IMR-90 (cell line): ENCODE results near the gene NDUFAF4. TPM values are rescaled to one million over a fixed set of nuclear protein-coding genes. Genes with fewer than 3 reads are reported as not detected.

Experiments
- ATAC-seq: fragments of 200-7000 bp; cut with Tn5 transposase; 2 replicates; pipeline ENCODE4 v1.9.1; 2020; ENCODE audit warnings: low read depth, mild to moderate bottlenecking, moderate library complexity
- BruUV-seq: library from RNA; stranded (reverse); fragments of 400-500 nt; replicated peaks from 2 replicates; lab custom pipeline; 2021; lab: Mats Ljungman, UMichigan
- CTCF ChIA-PET: fragments of 300-600 bp; formaldehyde crosslinking; extraction: SDS; loops from one replicate; lab custom pipeline; 2021; ENCODE audit warnings: antibody characterized with exemption; lab: Yijun Ruan, JAX
- POLR2A ChIA-PET: fragments of 300-600 bp; sonication (Branson Sonifier 250); formaldehyde crosslinking; loops from one replicate; lab custom pipeline; 2022; ENCODE audit warnings: antibody characterized with exemption; ENCODE audit not compliant: unreplicated experiment; lab: Charles Lee
- DNase-seq: peaks from one replicate; pipeline ENCODE4 v3.0.0; 2013
- H2AFZ ChIP-seq: replicated peaks from 2 replicates; pipeline ENCODE3; 2013; ENCODE audit warnings: low read length, mild to moderate bottlenecking; ENCODE audit not compliant: poor library complexity
- H2AK5ac ChIP-seq: 2 replicates; pipeline ENCODE4 v1.6.1; 2013; ENCODE audit warnings: low read depth, low read length, inconsistent platforms
- H2AK9ac ChIP-seq: replicated peaks from 2 replicates; pipeline ENCODE3; 2013; ENCODE audit warnings: mild to moderate bottlenecking, low read depth, low read length, moderate library complexity; ENCODE audit not compliant: poor library complexity
- H2BK120ac ChIP-seq: 2 replicates; pipeline ENCODE4 v1.6.1; 2013; ENCODE audit warnings: low read depth, low read length, inconsistent platforms
- H2BK15ac ChIP-seq: 3 replicates; pipeline ENCODE4 v1.6.1; 2013; ENCODE audit warnings: low read depth, low read length, inconsistent platforms
- H2BK20ac ChIP-seq: 2 replicates; pipeline ENCODE4 v1.6.1; 2013; ENCODE audit warnings: low read depth, mild to moderate bottlenecking, inconsistent platforms, low read length, moderate library complexity
- H2BK5ac ChIP-seq: 2 replicates; pipeline ENCODE4 v1.6.1; 2013; ENCODE audit warnings: mild to moderate bottlenecking, low read depth, low read length, inconsistent platforms; ENCODE audit not compliant: poor library complexity, severe bottlenecking
- H3K14ac ChIP-seq: replicated peaks from 2 replicates; pipeline ENCODE4 v1.6.1; 2013; ENCODE audit warnings: low read depth, low read length, inconsistent platforms
- H3K18ac ChIP-seq: 2 replicates; pipeline ENCODE4 v1.6.1; 2013; ENCODE audit warnings: low read depth, low read length, control low read depth
- H3K23ac ChIP-seq: 2 replicates; pipeline ENCODE4 v1.6.1; 2013; ENCODE audit warnings: low read depth, low read length, inconsistent platforms
- H3K27ac ChIP-seq: 2 replicates; pipeline ENCODE4 v1.5.1; 2013; ENCODE audit warnings: mild to moderate bottlenecking, control low read depth, low read length; ENCODE audit not compliant: insufficient read depth
- H3K27me3 ChIP-seq: 2 replicates; pipeline ENCODE4 v1.6.1; 2013; ENCODE audit warnings: low read length; ENCODE audit not compliant: control insufficient read depth, insufficient read depth
- H3K36me3 ChIP-seq: 2 replicates; pipeline ENCODE4 v1.6.1; 2013; ENCODE audit warnings: low read length, mixed read lengths; ENCODE audit not compliant: control insufficient read depth, insufficient read depth
- H3K4ac ChIP-seq: 2 replicates; pipeline ENCODE4 v1.6.1; 2013; ENCODE audit warnings: low read depth, low read length, inconsistent platforms
- H3K4me1 ChIP-seq: 2 replicates; pipeline ENCODE4 v1.6.1; 2013; ENCODE audit warnings: low read length, mixed read lengths; ENCODE audit not compliant: control insufficient read depth, insufficient read depth
- H3K4me2 ChIP-seq: 2 replicates; pipeline ENCODE4 v1.6.1; 2013; ENCODE audit warnings: low read depth, mild to moderate bottlenecking, control low read depth, low read length, moderate library complexity
- H3K4me3 ChIP-seq: 2 replicates; pipeline ENCODE4 v1.5.1; 2013; ENCODE audit warnings: low read depth, mild to moderate bottlenecking, control low read depth, low read length, moderate library complexity; ENCODE audit not compliant: insufficient read depth
- H3K56ac ChIP-seq: 2 replicates; pipeline ENCODE4 v1.6.1; 2013; ENCODE audit warnings: low read length, inconsistent platforms; ENCODE audit not compliant: insufficient read depth; ENCODE audit errors: extremely low read depth
- H3K79me1 ChIP-seq, 2 experiments: 2 replicates each; pipeline ENCODE4 v1.6.1; 2013; ENCODE audit warnings: low read length in 2 of 2, inconsistent platforms in 1 of 2, low read depth in 1 of 2
- H3K9ac ChIP-seq: 2 replicates; pipeline ENCODE4 v1.6.1; 2013; ENCODE audit warnings: low read depth, low read length, control low read depth
- H3K9me1 ChIP-seq: 2 replicates; pipeline ENCODE4 v1.6.1; 2013; ENCODE audit warnings: low read length, inconsistent platforms; ENCODE audit not compliant: insufficient read depth
- H3K9me3 ChIP-seq: 2 replicates; pipeline ENCODE4 v1.6.1; 2013; ENCODE audit warnings: low read length; ENCODE audit not compliant: control insufficient read depth, insufficient read depth
- H4K20me1 ChIP-seq: 2 replicates; pipeline ENCODE4 v1.6.1; 2013; ENCODE audit warnings: low read length, inconsistent platforms; ENCODE audit not compliant: insufficient read depth
- H4K5ac ChIP-seq: 2 replicates; pipeline ENCODE4 v1.6.1; 2013; ENCODE audit warnings: mild to moderate bottlenecking, low read depth, low read length, control low read depth
- H4K8ac ChIP-seq, 2 experiments: 2 replicates each; pipeline ENCODE4 v1.6.1; 2013; ENCODE audit warnings: low read depth in 2 of 2, low read length in 2 of 2, control low read depth in 1 of 2, inconsistent platforms in 1 of 2
- H4K91ac ChIP-seq: 2 replicates; pipeline ENCODE4 v1.6.1; 2013; ENCODE audit warnings: low read depth, low read length, inconsistent platforms; ENCODE audit not compliant: insufficient read depth
- BHLHE40 ChIP-seq: fragments of 150-350 bp; IDR thresholded peaks from 2 replicates; pipeline ENCODE4 v1.6.1; 2016; ENCODE audit warnings: mild to moderate bottlenecking, low read depth, low read length
- CEBPB ChIP-seq: IDR thresholded peaks from 2 replicates; pipeline ENCODE4 v1.6.1; 2012; ENCODE audit warnings: low read depth, low read length, improper control_type of control experiment
- CHD1 ChIP-seq: IDR thresholded peaks from 2 replicates; pipeline ENCODE4 v1.6.1; 2012; ENCODE audit warnings: low read depth, low read length, improper control_type of control experiment
- CTCF ChIP-seq: conservative IDR thresholded peaks from 2 replicates; pipeline ENCODE4 v1.5.1; 2012; ENCODE audit warnings: mild to moderate bottlenecking, low read depth, low read length, improper control_type of control experiment
- ELK1 ChIP-seq: fragments of 150-350 bp; IDR thresholded peaks from 2 replicates; pipeline ENCODE4 v1.6.1; 2016; ENCODE audit warnings: low read depth, mild to moderate bottlenecking, low read length, moderate library complexity, borderline replicate concordance
- FOS ChIP-seq: fragments of 150-350 bp; IDR thresholded peaks from 2 replicates; pipeline ENCODE4 v1.6.1; 2016; ENCODE audit warnings: low read depth, low read length
- MAFK ChIP-seq: IDR thresholded peaks from 2 replicates; pipeline ENCODE4 v1.6.1; 2012; ENCODE audit warnings: low read depth, low read length, improper control_type of control experiment
- MAZ ChIP-seq: IDR thresholded peaks from 2 replicates; pipeline ENCODE4 v1.6.1; 2012; ENCODE audit warnings: low read depth, mild to moderate bottlenecking, low read length, improper control_type of control experiment, moderate library complexity, borderline replicate concordance
- MXI1 ChIP-seq: IDR thresholded peaks from 2 replicates; pipeline ENCODE4 v1.6.1; 2012; ENCODE audit warnings: low read depth, mild to moderate bottlenecking, low read length, moderate library complexity, borderline replicate concordance
- NFE2L2 ChIP-seq: fragments of 150-350 bp; IDR thresholded peaks from 2 replicates; pipeline ENCODE4 v1.6.1; 2016; ENCODE audit warnings: low read depth, mild to moderate bottlenecking, low read length
- POLR2A ChIP-seq: IDR thresholded peaks from 2 replicates; pipeline ENCODE4 v1.6.1; 2012; ENCODE audit warnings: mild to moderate bottlenecking, low read depth, low read length
- RAD21 ChIP-seq: IDR thresholded peaks from 2 replicates; pipeline ENCODE4 v1.6.1; 2012; ENCODE audit warnings: low read length, improper control_type of control experiment
- RCOR1 ChIP-seq: IDR thresholded peaks from 2 replicates; pipeline ENCODE4 v1.6.1; 2012; ENCODE audit warnings: mild to moderate bottlenecking, low read length, improper control_type of control experiment; ENCODE audit not compliant: insufficient replicate concordance
- RFX5 ChIP-seq: IDR thresholded peaks from 2 replicates; pipeline ENCODE4 v1.8.0; 2012; ENCODE audit warnings: low read depth, mild to moderate bottlenecking, low read length, moderate library complexity
- SMC3 ChIP-seq: fragments of 150-350 bp; IDR thresholded peaks from 2 replicates; pipeline ENCODE4 v1.6.1; 2016; ENCODE audit warnings: low read depth, mild to moderate bottlenecking, antibody characterized with exemption, low read length, moderate library complexity
- USF2 ChIP-seq: fragments of 150-350 bp; IDR thresholded peaks from 2 replicates; pipeline ENCODE4 v1.6.1; 2017; ENCODE audit warnings: mild to moderate bottlenecking, antibody characterized with exemption, low read length, low read depth
- WGBS, 2 experiments: methylation state at CpG; one replicate each; pipeline versions ENCODE4 v1.1.5 to v1.1.7; 2013; ENCODE audit warnings: missing lambda C conversion rate in 2 of 2; ENCODE audit not compliant: insufficient read length in 1 of 2; ENCODE audit errors: extremely low coverage in 2 of 2; 5-methylcytosine and 5-hydroxymethylcytosine counted together
- dilution Hi-C: fragments of 300-500 bp; cut with HindIII; formaldehyde crosslinking; loops from one replicate; pipeline ENCODE4 v1.14.3; 2018; ENCODE audit warnings: low sequenced_read_pairs; ENCODE audit not compliant: unreplicated experiment
- in situ Hi-C: fragments of 300-500 bp; cut with MboI; formaldehyde crosslinking; loops from 3 replicates; pipeline ENCODE4 v1.14.3; 2019; ENCODE audit warnings: low sequenced_read_pairs, inconsistent platforms, mixed read lengths
- intact Hi-C: fragments of 100-400 bp; cut with micrococcal nuclease; formaldehyde crosslinking; loops from 2 replicates; pipeline ENCODE4 v1.10.0; 2022
- polyA plus RNA-seq, 3 experiments: library from polyadenylated mRNA; depleted of rRNA; stranded (reverse); fragments of >200 nt; gene quantifications; 2 replicates each; pipeline ENCODE4 v1.2.3, GENCODE V29; 2012; ENCODE audit warnings: low replicate concordance in 1 of 3
- total RNA-seq: library from RNA; depleted of rRNA; stranded (reverse); fragments of >200 nt; gene quantifications from 2 replicates; pipeline ENCODE4 v1.2.3, GENCODE V29; 2012

The NDUFAF4 gene
- total and polyA plus RNA-seq, 2 of the 4 experiments (the other 2 are of a cell fraction): 6.3 to 13.4 TPM

GRCh38 chr6:96899451-96899998 is 1.8 kb upstream of the NDUFAF4 start:
- H3K4me3 ChIP-seq: no peak overlapping the region

More at GRCh38 chr6:96899451-96899998, 1.8 kb upstream of the NDUFAF4 start:
- Histone ChIP-seq H3K27me3 (peaks cover 2% of the 10 kb centered on the region), H3K9me1 (no peaks in the 10 kb centered on the region), H3K56ac (no peak overlapping the region), H4K91ac (no peak overlapping the region), H3K9me3 (no peaks in the 10 kb centered on the region), H2BK20ac (no peak overlapping the region), H3K36me3 (no peaks in the 10 kb centered on the region), H3K79me1 (peaks cover 3 to 4% of the 10 kb centered on the region in 2 experiments; a peak in 1 of 4 replicates), H3K4ac (no peak overlapping the region), H3K4me1 (no peaks in the 10 kb centered on the region), H2AK5ac (no peak overlapping the region), H2BK120ac (no peak overlapping the region), H3K4me2 (no peak overlapping the region), H4K8ac (no peak overlapping the region), H4K5ac (no peak overlapping the region), H2BK15ac (no peak overlapping the region), H3K23ac (no peak overlapping the region), H2AFZ (no peak overlapping the region), H3K27ac (no peak overlapping the region), H2AK9ac (no peak overlapping the region), H3K14ac (no peak overlapping the region), H2BK5ac (no peak overlapping the region), H3K18ac (no peak overlapping the region), H3K9ac (no peak overlapping the region), H4K20me1 (no peaks in the 10 kb centered on the region)
- whole genome bisulfite sequencing, 2 experiments: no CpG with 5 or more reads among the region's 2 CpGs
- ChIA-PET CTCF (interaction anchor here (0.9 to 2.2 kb wide), 5 partner anchors 8 to 343 kb away, joined by 3 to 11 read pairs (median 5); no protein-coding TSS in a partner anchor), POLR2A (no interaction called here)
- DNase-seq: no peak
- BruUV-seq: no TSS peak
- dilution Hi-C loops (no loop called here), in situ Hi-C loops (loop anchor here (5.0 to 10.0 kb wide), 2 partner anchors 158 to 275 kb away; no protein-coding TSS in a partner anchor), intact Hi-C loops (loop anchor here (1.0 to 5.0 kb wide), 4 partner anchors 87 to 357 kb away; no protein-coding TSS in a partner anchor)
- ATAC-seq: no peak
- TF ChIP-seq SMC3 (no peak), NFE2L2 (no peak), CHD1 (no peak), CTCF (no peak), POLR2A (no peak), RFX5 (no peak), RAD21 (no peak), CEBPB (no peak), MAFK (no peak), RCOR1 (no peak), MAZ (no peak), ELK1 (no peak), USF2 (no peak), MXI1 (no peak), FOS (no peak), BHLHE40 (no peak)
